GM10266 (cell line): Measurements from ENCODE around the gene EEFSEC.

Experiments
- DNase-seq: peaks from one replicate; pipeline ENCODE4 v3.0.0; 2012; ENCODE audit errors: extremely low spot score
- CTCF ChIP-seq: IDR thresholded peaks from 2 replicates; pipeline ENCODE4 v1.5.1; 2012; ENCODE audit warnings: mild to moderate bottlenecking, low read depth; ENCODE audit not compliant: control insufficient read depth, insufficient read depth; ENCODE audit errors: missing control alignments

Gene EEFSEC

GRCh38 chr3:128313071-128313725 lies 159.9 kb downstream of the EEFSEC start:
- TF ChIP-seq CTCF = no peak
- no peak for DNase-seq

GRCh38 chr3:128313935-128314334 lies 160.7 kb downstream of the EEFSEC start:
- DNase-seq = no peak
- no peak for TF ChIP-seq CTCF

- DNase-seq = no peak
- no peak for TF ChIP-seq CTCF
Observed at GRCh38 chr3:128315313-128315712, 162.0 kb downstream of the EEFSEC start.

- no peak for DNase-seq
- TF ChIP-seq CTCF = no peak
Observed at GRCh38 chr3:128316481-128316891, 163.2 kb downstream of the EEFSEC start.

GRCh38 chr3:128317101-128317697 lies 163.9 kb downstream of the EEFSEC start:
- DNase-seq = no peak
- no peak for TF ChIP-seq CTCF

GRCh38 chr3:128317698-128318231 lies 164.5 kb downstream of the EEFSEC start:
- no peak for DNase-seq
- TF ChIP-seq CTCF = no peak

GRCh38 chr3:128318275-128318941 lies 165.1 kb downstream of the EEFSEC start:
- DNase-seq = no peak
- no peak for TF ChIP-seq CTCF
